ENCODE data around the gene SUGCT. TPM values are rescaled to one million over a fixed set of nuclear protein-coding genes. Genes with fewer than 3 reads are reported as not detected.

The SUGCT gene
- polyA plus RNA-seq, 1 of the 3 experiments (the other 2 are of a cell fraction) = 53.7 TPM

- TF ChIP-seq REST (IDR thresholded peaks at IDR 0.05; ENCODE audit: low read depth, low read length) (no peak), NFIC (IDR thresholded peaks at IDR 0.05; ENCODE audit: borderline replicate concordance) (no peak), FOXM1 (IDR thresholded peaks at IDR 0.05; ENCODE audit: low read depth) (no peak), RXRA (IDR thresholded peaks at IDR 0.05; ENCODE audit: borderline replicate concordance, low read depth) (peak; percentile 35; the same call in 1 of the 2 replicates), YY1 (IDR thresholded peaks at IDR 0.05; ENCODE audit: low read depth) (no peak), MXI1 (IDR thresholded peaks at IDR 0.05; ENCODE audit: low read depth, low read length) (no peak), SIN3A (IDR thresholded peaks at IDR 0.05; ENCODE audit: borderline replicate concordance, low read depth, low read length) (no peak), JUND (IDR thresholded peaks at IDR 0.05) (peak; percentile 34; the same call in 1 of the 2 replicates), TCF12 (IDR thresholded peaks at IDR 0.05) (peak; percentile 59; the same call in 1 of the 2 replicates), EZH2phosphoT487 (IDR thresholded peaks at IDR 0.05; ENCODE audit: borderline replicate concordance, low read depth) (no peak), GABPA (IDR thresholded peaks at IDR 0.05; ENCODE audit: low read depth) (no peak), POLR2AphosphoS5 (IDR thresholded peaks at IDR 0.05; ENCODE audit: low read depth, low read length) (peak; percentile 65), CTCF (IDR thresholded peaks at IDR 0.05) (no peak), FOXJ3 (CRISPR knock-in tag; IDR thresholded peaks at IDR 0.05) (no peak)
Observed at GRCh38 chr7:40300146-40300670, 165.4 kb downstream of the SUGCT start (continued).

GRCh38 chr7:40301486-40302068 is 166.8 kb downstream of the SUGCT start:
- TF ChIP-seq CTCF (IDR thresholded peaks at IDR 0.05) = no peak
- 0 out of 2 replicates have a peak, but pooled peaks have one; percentile 3 for TF ChIP-seq PBX3 (IDR thresholded peaks at IDR 0.05)
- TF ChIP-seq YY1 (IDR thresholded peaks at IDR 0.05; ENCODE audit: low read depth) = no peak
- H4K20me1 ChIP-seq (ENCODE audit: insufficient read depth) = no peaks in the 10 kb centered on the region
- peak overlapping the region; percentile 82 to 99; a peak in 3 of 4 replicates for H3K27ac ChIP-seq (ENCODE audit: low read depth in 2 of 2, low read length in 1 of 2)
- WGBS (ENCODE audit: low lambda C conversion rate) = 48% methylated on average over 1 of the region's 1 CpG
- H3F3A ChIP-seq (replicated peaks; ENCODE audit: insufficient read depth) = peaks cover 65% of the 10 kb centered on the region
- H3K27me3 ChIP-seq (ENCODE audit: insufficient read depth) = no peaks in the 10 kb centered on the region
- no peaks in the 10 kb centered on the region for H3K79me2 ChIP-seq (ENCODE audit: insufficient read depth)
- no peak overlapping the region; the same call in 1 of the 2 replicates for H3K4me2 ChIP-seq
- CTCF ChIA-PET = no interaction called here
- H3K4me3 ChIP-seq (ENCODE audit: low read depth in 2 of 2, low read length in 1 of 2) = no peak overlapping the region
- H3K36me3 ChIP-seq (replicated peaks in 1 of 2; ENCODE audit: control insufficient read depth in 1 of 2, insufficient read depth in 2 of 2, low read length in 1 of 2) = no peaks in the 10 kb centered on the region
- no peaks in the 10 kb centered on the region for H3K9me3 ChIP-seq
- H3K4me1 ChIP-seq (ENCODE audit: control insufficient read depth in 1 of 2, insufficient read depth in 2 of 2, low read depth in 1 of 2, low read length in 1 of 2) = peaks cover 0 to 46% of the 10 kb centered on the region in 2 experiments; a peak in 3 of 4 replicates
- no peak for DNase-seq
- peak overlapping the region; percentile 73; the same call in 1 of the 2 replicates for H3K9ac ChIP-seq
- no peaks in the 10 kb centered on the region for H3K9me2 ChIP-seq
- POLR2A ChIA-PET = no interaction called here
- no peak overlapping the region for H2AFZ ChIP-seq (ENCODE audit: low read depth)

Measured in SK-N-SH (cell line).